Activated CD4-positive, alpha-beta T cell treated with anti-CD3 and anti-CD28 coated beads, Interleukin-10, Interleukin-2, amounts not matched to agents 100 ng/mL and 50 ng/mL, durations not matched to agents 16 hours and 8 hours (primary cell): ENCODE results near the gene CCL4.
"Not testable (repeated sequence)": the region's sequence is repeated elsewhere in the genome, so short reads cannot be mapped to it uniquely, and the experiment has no call there.

Source experiments
- DNase-seq: peaks from one replicate; pipeline ENCODE4 v3.0.0-alpha.2; 2020

Gene CCL4

DNA sequence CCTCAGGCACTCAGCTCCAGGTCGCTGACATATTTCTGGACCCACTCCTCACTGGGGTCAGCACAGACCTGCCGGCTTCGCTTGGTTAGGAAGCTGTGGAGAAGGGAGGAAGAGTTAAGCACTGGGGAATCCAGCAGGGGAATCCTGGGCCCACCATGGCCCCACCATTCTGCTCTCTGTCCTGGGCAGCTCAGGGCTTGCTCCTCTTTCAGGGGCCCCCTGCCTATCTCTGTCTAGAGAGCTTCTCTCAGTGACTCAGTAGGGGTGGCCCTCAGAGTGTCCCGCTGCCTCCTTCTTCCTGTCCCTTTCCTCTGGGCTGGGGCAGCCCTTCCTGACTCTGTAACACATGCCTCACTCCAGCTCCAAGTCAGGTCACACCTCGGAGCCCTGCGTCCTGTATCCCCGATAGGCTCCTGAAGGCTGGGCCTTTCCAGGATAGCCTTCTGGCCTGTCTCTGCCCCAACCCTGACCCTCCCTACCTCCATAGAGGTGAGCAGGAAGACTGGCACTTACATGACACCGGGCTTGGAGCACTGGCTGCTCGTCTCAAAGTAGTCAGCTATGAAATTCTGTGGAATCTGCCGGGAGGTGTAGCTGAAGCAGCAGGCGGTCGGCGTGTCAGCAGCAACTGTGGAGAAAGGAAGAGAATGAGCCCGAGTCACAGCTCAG is 14.8 kb upstream of the CCL4 start:
- peak; percentile 42 for DNase-seq

DNA sequence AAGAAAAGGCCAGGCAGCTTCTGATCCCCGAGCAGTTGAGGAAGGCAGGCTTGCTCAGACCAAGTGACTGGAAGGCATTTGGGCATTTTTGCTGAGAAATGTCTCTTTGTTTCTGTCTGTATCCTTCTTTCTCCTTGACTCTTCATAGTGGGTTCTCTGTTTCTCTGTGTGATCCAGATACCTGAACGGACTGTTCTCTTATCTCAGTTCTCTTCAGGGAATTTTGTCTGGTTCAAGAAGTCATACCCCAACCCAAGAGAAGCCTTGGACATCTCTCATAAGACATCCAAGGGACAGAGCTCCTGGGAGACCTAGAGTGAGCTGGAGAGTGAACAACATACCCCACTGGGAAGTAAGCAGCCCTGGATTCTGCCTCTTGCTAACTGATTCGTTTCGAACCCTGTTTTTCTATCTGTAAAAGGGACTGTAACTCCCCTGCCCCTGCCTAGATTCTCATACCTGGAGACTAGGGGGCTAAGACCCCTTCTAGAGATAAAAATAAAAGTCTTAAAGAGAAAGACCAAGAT is 14.2 kb upstream of the CCL4 start:
- DNase-seq = no peak

DNA sequence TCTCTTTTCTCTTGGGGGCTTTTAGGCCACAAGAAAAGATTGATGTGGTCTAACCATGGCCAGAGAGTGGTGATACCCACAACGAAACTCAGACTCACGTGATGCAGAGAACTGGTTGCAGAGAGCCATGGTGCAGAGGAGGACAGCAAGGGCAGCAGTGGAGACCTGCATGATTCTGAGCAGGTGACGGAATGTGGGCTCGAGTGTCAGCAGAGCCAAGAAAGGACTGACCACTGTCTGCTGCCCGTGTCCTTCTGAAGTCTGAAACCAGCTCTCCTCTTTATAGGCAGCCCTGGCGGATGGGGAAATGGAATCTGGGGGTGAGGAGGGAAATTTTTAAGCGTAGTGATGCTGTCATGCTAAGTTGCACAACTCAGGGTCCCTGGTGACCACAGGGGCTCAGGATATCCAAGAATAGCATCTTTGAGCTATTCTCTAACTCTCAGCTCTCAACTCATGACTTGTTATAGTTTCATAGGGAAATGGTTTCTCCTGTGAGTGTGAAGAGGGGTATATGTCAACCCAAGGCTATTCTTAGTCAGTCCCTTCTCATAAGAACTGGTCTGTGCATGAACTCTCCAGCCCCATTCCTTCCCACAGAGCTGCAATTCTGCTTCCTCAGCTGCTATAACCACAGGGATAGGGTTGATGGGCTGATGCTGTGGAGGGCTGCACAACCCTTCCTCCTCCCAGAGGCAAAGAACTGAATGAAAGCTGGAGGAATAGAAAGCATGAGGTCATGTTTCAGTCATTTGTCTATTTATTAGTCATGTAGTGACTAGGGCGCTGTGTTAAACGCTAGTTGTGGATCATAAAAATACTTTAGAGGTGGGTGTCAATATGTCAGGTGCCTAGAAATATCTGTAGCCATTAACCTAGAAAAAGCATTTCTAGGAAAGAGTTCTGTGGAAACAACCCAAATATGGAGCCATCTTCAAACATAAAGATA is 13.5 kb upstream of the CCL4 start, which contains the start of gene CCL3:
CCL3 (minus strand) TSS at position 256 of the 949 bp plus-strand sequence; CDS start at position 171, 85 bp downstream.
- peak; percentile 92 for DNase-seq

DNA sequence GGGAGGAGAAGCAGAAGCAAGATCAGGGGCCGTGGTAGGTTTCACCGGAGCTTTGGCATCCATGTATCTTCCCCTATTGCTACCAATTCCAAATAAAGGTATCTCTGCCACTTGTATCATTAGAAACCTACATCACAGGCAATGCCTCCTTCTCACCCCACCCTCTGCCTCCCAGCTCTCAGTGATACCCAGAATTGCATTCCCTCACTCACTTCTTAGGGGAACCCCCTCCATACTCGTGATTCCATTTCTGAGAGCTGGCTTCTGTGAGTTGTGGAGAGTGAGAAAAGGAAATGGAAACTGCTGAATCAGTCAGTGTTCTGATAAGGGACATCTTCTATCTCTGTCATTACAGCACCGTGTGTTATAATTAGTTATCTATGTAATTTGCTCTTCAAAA is 11.4 kb upstream of the CCL4 start:
- DNase-seq = peak; percentile 88

DNA sequence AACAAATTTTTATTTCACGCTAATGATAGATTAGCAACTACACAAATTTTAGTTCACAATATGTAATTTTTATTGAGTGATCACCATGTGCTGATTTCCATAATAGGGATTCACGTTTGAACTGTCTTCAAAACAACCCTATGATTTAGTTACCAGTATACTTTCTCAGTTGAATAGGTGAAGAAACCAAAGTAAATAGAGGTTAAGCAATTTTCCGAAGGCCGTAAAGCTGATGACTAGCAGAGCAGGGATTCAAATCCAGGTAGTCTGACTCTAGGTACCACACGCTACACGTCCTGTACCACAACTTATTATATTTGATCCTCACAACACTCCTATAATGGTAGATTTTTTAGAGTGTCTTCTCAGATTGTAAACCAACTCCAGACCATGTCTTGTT is 10.9 kb upstream of the CCL4 start:
- not testable (repeated sequence) for DNase-seq

DNA sequence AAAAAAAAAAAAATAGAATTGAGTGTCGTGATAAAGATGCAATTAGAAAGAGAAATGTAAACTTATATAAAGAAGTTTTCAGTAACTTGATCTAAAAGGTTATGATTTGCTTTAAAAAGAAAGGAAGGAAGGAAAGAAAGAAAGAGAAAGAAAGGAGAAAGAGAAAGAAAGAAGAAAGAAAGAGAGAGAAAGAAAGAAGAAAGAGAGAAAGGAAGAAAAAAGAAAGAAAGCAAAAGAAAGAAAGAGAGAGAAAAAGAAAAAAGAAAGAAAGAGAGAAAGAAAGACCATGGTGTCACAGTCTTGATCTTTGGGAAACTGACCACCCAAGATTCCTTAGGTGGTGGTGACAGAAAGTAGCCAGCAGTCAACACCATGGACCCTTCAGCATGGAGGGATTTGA is 9.4 kb upstream of the CCL4 start:
- no peak for DNase-seq

DNA sequence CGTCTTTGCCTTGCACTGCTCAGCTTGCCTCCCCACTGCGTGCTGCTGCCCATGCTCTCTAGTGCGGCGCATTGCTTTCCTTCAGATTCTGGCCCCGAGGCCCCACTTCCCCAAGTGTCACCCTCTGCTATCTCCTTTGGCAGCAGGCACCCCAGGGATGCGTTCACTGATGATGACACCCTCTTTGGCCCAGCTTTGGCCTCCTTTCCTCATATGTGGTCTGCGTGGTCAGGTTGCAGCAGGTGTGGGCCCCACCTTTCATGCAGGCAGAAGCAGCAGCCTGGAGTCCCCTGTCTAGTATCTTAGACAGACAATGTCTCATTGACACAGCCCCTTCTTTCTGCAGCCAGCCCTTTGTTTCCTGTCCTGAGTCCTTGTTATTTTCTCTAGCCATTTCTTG is 8.9 kb upstream of the CCL4 start:
- DNase-seq = no peak

DNA sequence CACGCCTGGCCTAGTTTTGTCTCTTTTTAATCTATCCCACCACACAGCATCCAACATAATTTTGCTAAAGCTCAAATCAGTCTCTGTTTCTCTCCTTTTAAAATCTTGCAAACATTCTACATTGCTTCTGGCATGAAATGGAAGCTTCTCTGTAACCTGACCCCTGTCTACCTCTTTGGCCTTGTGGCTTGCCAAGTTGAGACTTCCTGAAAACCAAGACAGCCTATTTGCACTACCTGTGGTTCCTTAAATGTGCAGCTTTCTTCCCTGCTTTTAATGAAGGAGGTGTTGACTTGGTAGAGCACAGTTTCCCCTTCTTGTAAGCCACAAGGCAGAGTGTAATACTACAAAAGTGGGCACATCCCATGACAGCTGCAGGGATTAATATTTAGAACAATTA is 7.6 kb upstream of the CCL4 start:
- DNase-seq = no peak

DNA sequence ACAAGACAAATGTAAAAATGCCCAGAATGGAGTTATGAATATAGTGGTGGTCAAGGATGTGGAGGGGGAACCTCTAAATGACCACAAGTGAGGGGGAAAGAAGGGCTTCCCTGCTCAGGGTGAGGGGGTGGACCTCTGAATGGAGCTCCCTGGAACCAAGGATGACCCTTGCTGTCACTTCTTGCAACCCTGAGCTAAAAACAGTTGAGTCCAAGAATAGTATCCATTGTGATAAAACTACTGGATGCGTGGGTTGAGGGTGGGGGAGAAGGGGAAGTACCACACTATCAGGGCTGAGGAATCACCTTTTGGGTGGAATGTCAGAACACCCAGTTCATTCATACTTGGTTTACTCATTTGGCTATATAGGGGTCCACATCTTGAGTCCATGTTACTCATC is 4.6 kb upstream of the CCL4 start:
- DNase-seq = not testable (repeated sequence)

DNA sequence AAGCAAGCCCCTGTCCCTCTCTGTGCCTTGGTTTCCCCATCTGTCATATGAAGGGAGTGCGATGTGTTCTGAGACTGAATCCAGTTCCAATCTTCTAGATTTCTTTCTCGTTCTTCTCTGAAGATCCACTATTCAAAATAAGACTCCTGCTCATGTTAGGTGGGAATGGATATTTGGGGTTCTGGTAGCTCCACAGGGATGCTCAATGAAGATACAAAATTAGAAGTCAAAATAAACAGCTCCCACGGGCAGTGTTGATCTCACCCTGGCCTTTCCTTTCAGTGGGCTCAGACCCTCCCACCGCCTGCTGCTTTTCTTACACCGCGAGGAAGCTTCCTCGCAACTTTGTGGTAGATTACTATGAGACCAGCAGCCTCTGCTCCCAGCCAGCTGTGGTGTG is 619 bp downstream of the CCL4 start:
- not testable (repeated sequence) for DNase-seq

DNA sequence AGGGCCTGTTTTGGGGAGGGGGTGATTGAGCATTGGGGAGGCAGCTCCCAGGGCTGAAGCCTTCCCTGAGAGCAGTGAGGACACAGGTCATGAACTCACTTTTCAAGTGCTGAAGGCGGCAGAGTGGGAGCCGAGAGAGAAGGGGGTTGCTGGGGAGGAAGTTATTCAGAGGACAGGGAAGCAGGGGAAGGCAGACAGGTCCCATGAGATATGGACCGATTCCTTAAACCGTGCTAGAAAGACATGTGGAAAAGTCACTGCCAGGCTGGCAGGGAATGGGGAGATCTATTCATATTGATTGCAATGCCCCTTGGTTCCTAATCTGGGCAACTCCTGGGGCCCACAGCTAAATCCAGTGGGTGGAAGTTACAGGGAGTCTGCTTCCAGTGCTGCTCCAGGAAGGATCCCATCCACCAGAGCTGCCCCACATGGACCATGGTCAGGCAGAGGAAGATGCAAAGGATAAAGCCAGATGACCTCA is 1.1 kb downstream of the CCL4 start:
- no peak for DNase-seq

DNA sequence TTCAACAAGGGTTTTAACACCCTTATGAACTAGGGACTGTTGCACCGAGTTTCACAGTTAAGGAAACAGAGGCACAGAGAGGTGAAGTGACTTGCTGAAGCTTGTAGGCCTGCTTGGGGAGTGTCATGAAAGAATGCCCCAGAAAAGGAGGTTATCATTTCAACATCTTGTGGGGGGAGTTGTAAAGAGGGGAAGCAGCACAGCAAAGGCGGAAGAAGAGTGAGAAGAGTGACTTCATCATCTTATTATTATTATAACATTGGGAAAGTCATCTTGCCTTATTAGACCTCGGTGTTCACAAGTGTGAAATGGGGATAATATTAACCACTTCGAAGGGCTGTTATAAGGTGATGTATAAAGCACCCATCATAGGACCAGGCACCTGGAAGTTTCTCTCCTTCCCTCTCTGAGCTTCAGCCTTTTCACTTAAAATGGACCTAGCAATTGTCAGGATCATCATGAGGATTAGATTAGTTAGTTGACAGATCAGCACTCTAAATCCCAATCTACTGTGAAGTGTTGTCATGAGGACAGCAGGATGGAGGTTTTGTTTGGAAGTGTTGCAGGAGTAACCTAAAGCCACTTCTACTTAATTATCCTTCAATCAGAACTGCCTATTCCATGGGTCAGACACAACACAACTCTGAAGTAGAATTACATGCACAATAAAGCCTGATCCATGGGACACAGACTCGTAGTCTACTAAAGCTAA is 2.3 kb downstream of the CCL4 start:
- DNase-seq = no peak

DNA sequence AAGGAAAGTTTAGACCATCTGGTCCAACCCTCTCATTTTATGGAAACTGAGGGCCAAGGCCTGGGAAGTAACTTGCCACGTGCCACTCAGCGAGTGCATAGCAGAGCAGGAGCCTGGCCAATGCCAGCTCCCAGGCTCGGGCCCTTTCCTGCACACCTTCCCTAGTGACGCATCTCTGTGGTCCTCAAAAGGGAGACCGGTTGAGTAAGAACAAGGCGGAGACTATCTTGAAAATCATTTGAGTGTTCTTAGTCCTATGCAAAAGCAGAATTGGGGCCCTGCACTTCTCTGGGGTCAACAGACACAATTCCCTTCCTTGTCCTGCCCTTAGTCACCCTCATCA is 2.8 kb downstream of the CCL4 start:
- no peak for DNase-seq

DNA sequence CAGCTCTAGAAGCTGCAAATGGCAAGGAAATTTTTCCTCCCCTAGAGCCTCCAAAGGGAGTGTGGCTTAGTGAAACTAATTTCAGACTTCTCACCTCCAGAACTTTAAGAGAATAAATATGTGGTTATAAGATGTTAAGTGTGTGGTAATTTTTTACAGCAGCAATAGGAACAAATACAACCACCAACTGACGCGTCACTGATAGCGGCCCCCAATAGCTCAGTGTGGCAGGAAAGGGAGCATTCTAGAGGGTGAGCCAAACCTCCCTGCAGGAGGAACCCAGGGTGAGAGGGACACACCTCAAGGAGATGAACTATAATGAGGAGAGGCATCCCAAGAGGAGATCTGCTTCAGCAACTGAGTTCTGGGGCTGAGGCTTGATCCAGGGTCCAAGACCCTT is 4.0 kb downstream of the CCL4 start:
- DNase-seq = no peak

DNA sequence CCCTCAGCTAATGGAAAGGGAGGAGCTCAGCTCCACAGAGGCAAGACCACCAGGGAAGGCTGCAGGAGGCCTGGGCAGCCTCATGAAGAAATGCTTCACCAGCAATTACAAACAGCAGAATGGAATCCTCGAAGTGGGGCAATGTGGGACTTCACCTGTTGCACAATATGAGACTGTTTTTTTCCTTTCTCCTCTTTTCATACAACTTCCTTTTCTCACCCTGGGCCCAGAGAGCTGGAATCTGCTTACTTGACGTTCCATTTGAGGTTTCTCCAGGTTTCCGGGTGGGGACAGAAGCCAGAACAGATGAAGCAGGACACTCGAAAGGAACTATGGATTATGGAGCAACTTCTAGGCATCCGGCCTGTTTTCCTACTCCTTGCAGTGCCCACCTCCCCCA is 4.6 kb downstream of the CCL4 start:
- DNase-seq = not testable (repeated sequence)

DNA sequence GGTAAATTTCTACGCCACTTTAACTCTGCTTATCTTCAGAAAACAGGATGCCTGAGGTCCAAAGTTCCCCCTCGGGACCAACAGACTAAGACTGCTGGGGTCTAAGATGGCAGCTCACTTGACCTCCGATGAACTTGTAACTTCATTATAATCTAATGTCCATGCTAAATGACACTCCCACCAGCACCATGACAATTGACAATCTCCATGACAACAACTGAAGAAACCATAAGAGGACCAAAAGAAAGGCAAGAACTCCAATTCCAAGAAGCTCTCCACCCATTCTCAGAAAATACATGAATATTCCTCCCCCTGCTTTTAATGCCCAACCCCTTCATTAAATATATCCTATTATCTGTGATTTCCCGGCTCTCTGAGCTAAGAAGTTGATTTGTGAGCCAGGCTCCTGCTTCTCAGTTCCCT is 7.5 kb downstream of the CCL4 start:
- no peak for DNase-seq

DNA sequence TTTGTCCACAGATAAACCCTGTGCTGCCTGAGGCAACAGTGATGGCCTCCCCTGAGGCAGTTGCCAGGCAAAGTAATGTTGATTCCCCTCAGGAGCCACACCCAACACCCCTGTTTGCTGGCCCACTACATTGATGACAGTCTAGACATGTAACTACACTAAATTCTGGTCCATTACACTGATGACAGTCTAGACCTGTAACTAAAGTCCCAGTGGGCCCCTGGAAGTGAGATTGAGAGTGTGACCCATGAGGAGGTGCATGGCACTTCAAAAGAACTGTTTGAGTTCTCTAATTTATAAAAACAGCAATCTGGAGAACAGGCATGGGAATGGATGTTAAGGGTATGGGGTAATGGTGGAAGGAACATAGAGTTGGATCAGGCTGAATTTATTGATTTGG is 8.9 kb downstream of the CCL4 start:
- no peak for DNase-seq

DNA sequence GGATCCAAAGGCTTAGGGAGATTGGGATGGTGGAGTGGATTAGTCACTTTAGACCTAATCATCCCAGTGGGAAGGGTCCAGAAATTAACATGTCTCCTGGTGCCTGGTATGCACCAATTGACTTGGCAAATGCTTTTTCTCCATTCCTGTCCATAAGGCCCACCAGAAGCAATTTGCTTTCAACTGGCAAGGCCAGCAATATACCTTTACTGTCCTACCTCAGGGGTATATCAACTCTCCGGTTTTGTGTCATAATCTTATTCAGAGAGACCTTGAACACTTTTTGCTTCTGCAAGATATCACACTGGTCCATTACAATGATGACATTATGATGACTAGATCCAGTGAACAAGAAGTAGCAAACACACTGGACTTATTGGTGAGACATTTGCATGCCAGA is 9.5 kb downstream of the CCL4 start:
- not testable (repeated sequence) for DNase-seq

DNA sequence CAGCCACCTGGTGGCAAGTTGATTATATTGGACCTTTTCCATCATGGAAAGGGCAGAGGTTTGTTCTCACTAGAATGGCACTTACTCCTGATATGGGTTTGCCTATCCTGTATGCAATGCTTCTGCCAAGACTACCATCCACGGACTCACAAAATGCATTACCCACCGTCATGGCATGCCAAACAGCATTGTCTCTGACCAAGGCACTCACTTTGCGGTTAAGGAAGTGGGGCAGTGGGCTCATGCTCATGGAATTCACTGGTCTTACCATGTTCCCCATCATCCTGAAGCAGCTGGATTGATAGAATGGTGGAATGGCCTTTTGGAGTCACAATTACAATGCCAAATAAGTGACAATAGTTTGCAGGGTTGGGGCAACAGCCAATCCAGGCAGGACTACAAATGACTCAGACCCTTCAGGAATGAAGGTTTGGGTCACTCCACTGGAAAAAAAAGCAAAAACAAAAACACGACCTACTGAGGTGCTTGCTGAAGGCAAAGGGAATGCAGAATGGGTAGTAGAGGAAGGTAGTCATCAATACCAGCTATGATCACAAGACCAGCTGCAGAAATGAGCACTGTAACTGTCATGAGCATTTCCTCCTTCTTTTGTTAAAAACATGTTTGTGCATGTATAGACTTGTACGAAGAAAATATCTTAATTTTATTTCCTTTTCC is 11.5 kb downstream of the CCL4 start:
- not testable (repeated sequence) for DNase-seq

DNA sequence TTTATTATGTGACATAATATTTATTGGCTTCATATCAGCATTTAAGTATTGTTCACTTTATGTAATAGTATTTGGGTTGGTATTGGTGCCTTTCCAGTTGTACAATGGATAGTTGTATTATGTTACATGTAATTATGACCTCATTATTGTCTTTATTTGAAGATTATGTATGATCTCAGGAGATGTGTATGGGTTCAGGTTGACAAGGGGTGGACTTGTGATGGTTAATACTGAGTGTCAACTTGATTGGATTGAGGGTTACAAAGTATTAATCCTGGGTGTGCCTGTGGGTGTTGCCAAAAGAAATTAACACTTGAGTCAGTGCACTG is 12.0 kb downstream of the CCL4 start:
- DNase-seq = not testable (repeated sequence)

DNA sequence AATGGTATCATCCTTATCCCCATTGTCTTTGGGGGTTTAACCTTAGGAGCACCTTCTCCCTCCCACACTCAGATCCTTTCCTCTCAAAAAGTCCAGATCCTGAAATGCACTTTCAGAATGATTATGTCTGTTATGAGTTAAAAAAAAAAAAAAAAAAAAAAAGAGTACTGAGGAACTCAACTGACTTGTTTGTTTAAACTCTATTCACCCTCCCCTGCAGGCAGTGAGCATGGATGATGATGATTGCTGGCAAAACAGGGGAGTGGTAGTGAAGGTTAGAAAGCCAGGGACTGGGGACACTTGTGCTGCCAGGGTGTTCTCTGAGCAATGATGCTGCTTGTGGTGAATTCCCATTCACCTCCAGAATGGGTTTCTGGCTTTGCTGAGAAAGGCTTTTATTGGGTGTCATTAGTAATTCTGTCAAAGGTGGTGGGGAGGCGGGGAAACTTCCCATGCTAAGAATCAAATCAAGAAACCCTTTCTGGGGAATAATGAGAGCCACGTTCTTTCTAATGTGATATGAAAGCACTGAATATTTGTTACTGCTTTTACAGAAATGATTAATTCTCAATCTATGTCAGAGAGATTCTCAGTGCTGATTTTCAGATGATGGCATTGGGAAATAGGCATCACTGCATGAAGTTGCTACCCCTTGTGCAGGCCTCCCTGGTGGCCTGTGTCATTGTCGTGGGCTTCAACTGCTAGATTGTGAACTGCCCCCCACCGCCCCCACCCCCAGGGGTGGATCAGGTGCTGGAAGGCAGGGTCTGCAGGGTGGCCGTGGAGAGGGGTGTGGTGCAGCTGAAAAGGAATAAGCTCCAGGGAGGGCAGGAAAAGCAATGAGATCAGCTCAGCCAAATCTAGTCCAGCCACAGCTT is 14.1 kb downstream of the CCL4 start:
- peak; percentile 78 for DNase-seq
